Measurements from ENCODE around the gene ANKRD55.

DNA sequence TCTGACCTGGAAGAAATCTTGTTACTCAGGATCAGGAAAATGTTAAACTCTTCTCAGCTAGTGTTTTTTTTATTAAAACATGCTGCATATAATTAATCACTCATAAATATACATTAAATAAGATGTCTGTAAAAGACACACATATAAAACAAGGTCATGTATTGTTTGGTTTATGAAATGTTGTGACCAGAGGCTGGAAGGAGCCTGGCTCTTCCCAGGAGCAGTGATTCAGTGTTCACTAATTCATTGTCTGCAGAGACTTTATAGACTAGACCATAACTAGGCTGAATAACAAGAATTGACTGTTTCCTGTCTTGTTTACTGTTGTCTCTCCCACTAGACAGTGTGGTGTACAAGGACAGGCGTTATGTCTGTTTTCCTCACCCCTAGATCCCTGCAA, 49.1 kb upstream of the ANKRD55 start:
- TF ChIP-seq, protein P1, sequence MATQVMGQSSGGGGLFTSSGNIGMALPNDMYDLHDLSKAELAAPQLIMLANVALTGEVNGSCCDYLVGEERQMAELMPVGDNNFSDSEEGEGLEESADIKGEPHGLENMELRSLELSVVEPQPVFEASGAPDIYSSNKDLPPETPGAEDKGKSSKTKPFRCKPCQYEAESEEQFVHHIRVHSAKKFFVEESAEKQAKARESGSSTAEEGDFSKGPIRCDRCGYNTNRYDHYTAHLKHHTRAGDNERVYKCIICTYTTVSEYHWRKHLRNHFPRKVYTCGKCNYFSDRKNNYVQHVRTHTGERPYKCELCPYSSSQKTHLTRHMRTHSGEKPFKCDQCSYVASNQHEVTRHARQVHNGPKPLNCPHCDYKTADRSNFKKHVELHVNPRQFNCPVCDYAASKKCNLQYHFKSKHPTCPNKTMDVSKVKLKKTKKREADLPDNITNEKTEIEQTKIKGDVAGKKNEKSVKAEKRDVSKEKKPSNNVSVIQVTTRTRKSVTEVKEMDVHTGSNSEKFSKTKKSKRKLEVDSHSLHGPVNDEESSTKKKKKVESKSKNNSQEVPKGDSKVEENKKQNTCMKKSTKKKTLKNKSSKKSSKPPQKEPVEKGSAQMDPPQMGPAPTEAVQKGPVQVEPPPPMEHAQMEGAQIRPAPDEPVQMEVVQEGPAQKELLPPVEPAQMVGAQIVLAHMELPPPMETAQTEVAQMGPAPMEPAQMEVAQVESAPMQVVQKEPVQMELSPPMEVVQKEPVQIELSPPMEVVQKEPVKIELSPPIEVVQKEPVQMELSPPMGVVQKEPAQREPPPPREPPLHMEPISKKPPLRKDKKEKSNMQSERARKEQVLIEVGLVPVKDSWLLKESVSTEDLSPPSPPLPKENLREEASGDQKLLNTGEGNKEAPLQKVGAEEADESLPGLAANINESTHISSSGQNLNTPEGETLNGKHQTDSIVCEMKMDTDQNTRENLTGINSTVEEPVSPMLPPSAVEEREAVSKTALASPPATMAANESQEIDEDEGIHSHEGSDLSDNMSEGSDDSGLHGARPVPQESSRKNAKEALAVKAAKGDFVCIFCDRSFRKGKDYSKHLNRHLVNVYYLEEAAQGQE (IDR thresholded peaks at IDR 0.05; ENCODE audit: insufficient read depth in 1 of 2, low read depth in 2 of 2, low read length in 2 of 2), result no peak
- TF ChIP-seq SIN3A (IDR thresholded peaks at IDR 0.05; ENCODE audit: borderline replicate concordance, insufficient read depth, low read length) (no peak), POLR2AphosphoS5 (IDR thresholded peaks at IDR 0.05; ENCODE audit: low read depth, low read length) (no peak), FOXP2 (optimal IDR thresholded peaks at IDR 0.05; ENCODE audit: borderline replicate concordance, extremely low read depth, extremely low read length, insufficient read depth) (no peak)
